OCI-LY7 (cell line): ENCODE results near the gene EZH1.

ENCODE experiments used
- EZH2phosphoT487 ChIP-seq: fragments of 200-600 bp; sonication (generic); IDR thresholded peaks from 2 replicates; pipeline ENCODE4 v1.6.1; 2018; ENCODE audit warnings: low read depth, borderline replicate concordance, mild to moderate bottlenecking, mixed run types, antibody characterized with exemption, low read length, moderate library complexity, mixed read lengths
- TF ChIP-seq, protein P1 (sequence below): fragments of 200-600 bp; sonication (generic); conservative IDR thresholded peaks from 2 replicates; pipeline ENCODE4 v1.5.1; 2014; ENCODE audit warnings: mild to moderate bottlenecking, antibody characterized with exemption, low read length, moderate library complexity, mixed read lengths

GRCh38 chr17:42725143-42725542 is 19.7 kb downstream of the EZH1 start:
- TF ChIP-seq, protein P1, sequence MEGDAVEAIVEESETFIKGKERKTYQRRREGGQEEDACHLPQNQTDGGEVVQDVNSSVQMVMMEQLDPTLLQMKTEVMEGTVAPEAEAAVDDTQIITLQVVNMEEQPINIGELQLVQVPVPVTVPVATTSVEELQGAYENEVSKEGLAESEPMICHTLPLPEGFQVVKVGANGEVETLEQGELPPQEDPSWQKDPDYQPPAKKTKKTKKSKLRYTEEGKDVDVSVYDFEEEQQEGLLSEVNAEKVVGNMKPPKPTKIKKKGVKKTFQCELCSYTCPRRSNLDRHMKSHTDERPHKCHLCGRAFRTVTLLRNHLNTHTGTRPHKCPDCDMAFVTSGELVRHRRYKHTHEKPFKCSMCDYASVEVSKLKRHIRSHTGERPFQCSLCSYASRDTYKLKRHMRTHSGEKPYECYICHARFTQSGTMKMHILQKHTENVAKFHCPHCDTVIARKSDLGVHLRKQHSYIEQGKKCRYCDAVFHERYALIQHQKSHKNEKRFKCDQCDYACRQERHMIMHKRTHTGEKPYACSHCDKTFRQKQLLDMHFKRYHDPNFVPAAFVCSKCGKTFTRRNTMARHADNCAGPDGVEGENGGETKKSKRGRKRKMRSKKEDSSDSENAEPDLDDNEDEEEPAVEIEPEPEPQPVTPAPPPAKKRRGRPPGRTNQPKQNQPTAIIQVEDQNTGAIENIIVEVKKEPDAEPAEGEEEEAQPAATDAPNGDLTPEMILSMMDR: no peak
- no peak for TF ChIP-seq EZH2phosphoT487
